RCC 7860 (cell line): ENCODE data around the gene PNO1.
"Not testable (repeated sequence)": the region's sequence is repeated elsewhere in the genome, so short reads cannot be mapped to it uniquely, and the experiment has no call there.

ENCODE experiments used
- DNase-seq: peaks from one replicate; pipeline ENCODE4 v3.0.0-alpha.2; 2015; ENCODE audit warnings: low spot score
- FAIRE-seq: peaks from 2 replicates; lab custom pipeline; 2012; peaks lifted over from hg19 to GRCh38; lab: Jason Lieb, UNC

Gene PNO1

GRCh38 chr2:68157402-68158133, at the start of gene PNO1:
Gene PNO1, plus strand, starts transcription at chr2:68157888. Its CDS starts 47 bp downstream, at chr2:68157935.
- FAIRE-seq (peak; percentile 62), DNase-seq (peak; percentile 83)

- DNase-seq (no peak), FAIRE-seq (no peak)
Measured at GRCh38 chr2:68108120-68108519, 49.6 kb upstream of the PNO1 start.

- no peak for DNase-seq
- no peak for FAIRE-seq
Measured at GRCh38 chr2:68110102-68110501, 47.6 kb upstream of the PNO1 start.

- no peak for FAIRE-seq
Measured at GRCh38 chr2:68115965-68116364, 41.7 kb upstream of the PNO1 start.

GRCh38 chr2:68117922-68118321, 39.8 kb upstream of the PNO1 start:
- not testable (repeated sequence) for DNase-seq, FAIRE-seq

More at GRCh38 chr2:68115965-68116364, 41.7 kb upstream of the PNO1 start:
- DNase-seq = no peak

- no peak for DNase-seq
- no peak for FAIRE-seq
Measured at GRCh38 chr2:68118816-68119215, 38.9 kb upstream of the PNO1 start.

- DNase-seq = no peak
- FAIRE-seq = no peak
Measured at GRCh38 chr2:68119504-68119903, 38.2 kb upstream of the PNO1 start.

- FAIRE-seq (no peak), DNase-seq (peak; percentile 39)
Measured at GRCh38 chr2:68121873-68122679, 35.6 kb upstream of the PNO1 start.

- no peak for FAIRE-seq
- DNase-seq = no peak
Measured at GRCh38 chr2:68122680-68122964, 35.1 kb upstream of the PNO1 start.

- DNase-seq (no peak), FAIRE-seq (no peak)
Measured at GRCh38 chr2:68124321-68124720, 33.4 kb upstream of the PNO1 start.

GRCh38 chr2:68125821-68126220, 31.9 kb upstream of the PNO1 start:
- FAIRE-seq (no peak), DNase-seq (no peak)

GRCh38 chr2:68126561-68126960, 31.1 kb upstream of the PNO1 start:
- FAIRE-seq = no peak
- no peak for DNase-seq

- FAIRE-seq (no peak), DNase-seq (no peak)
Measured at GRCh38 chr2:68127358-68128242, 30.1 kb upstream of the PNO1 start.

GRCh38 chr2:68134120-68134519, 23.6 kb upstream of the PNO1 start:
- FAIRE-seq (no peak), DNase-seq (no peak)

- FAIRE-seq = no peak
Measured at GRCh38 chr2:68134554-68134953, 23.1 kb upstream of the PNO1 start.

GRCh38 chr2:68135448-68136320, 22.0 kb upstream of the PNO1 start:
- FAIRE-seq (no peak), DNase-seq (no peak)

More at GRCh38 chr2:68134554-68134953, 23.1 kb upstream of the PNO1 start:
- no peak for DNase-seq

GRCh38 chr2:68141875-68142274, 15.8 kb upstream of the PNO1 start:
- DNase-seq (no peak), FAIRE-seq (no peak)

GRCh38 chr2:68151037-68151436, 6.7 kb upstream of the PNO1 start:
- DNase-seq (no peak), FAIRE-seq (no peak)

- no peak for FAIRE-seq
- DNase-seq = no peak
Measured at GRCh38 chr2:68152681-68153347, 4.9 kb upstream of the PNO1 start.

GRCh38 chr2:68155618-68156017, 2.1 kb upstream of the PNO1 start:
- FAIRE-seq (no peak), DNase-seq (no peak)
